Stomach smooth muscle (tissue), 2 donors: ENCODE data around the gene SPRED2.

Source experiments
- H3K27ac ChIP-seq: one replicate; pipeline ENCODE4 v1.7.0; 2013; ENCODE audit warnings: mild to moderate bottlenecking, low read length, inconsistent platforms
- H3K27me3 ChIP-seq, 2 donors: one replicate each; pipeline ENCODE4 v1.7.0; 2013; ENCODE audit warnings: low read length in 2 of 2; ENCODE audit not compliant: insufficient read depth in 2 of 2, control insufficient read depth in 1 of 2
- H3K36me3 ChIP-seq, 2 donors: one replicate each; pipeline ENCODE4 v1.7.0; 2013; ENCODE audit warnings: low read length in 2 of 2; ENCODE audit not compliant: control insufficient read depth in 2 of 2, insufficient read depth in 2 of 2
- H3K4me1 ChIP-seq: one replicate; pipeline ENCODE4 v1.7.0; 2013; ENCODE audit warnings: low read length; ENCODE audit not compliant: control insufficient read depth, insufficient read depth
- H3K4me3 ChIP-seq, 2 donors: one replicate each; pipeline ENCODE4 v1.7.0; 2013; ENCODE audit warnings: low read length in 2 of 2
- H3K9ac ChIP-seq, 2 donors: one replicate each; pipeline ENCODE4 v1.7.0; 2013; ENCODE audit warnings: low read length in 2 of 2, mild to moderate bottlenecking in 1 of 2
- H3K9me3 ChIP-seq, 2 donors: one replicate each; pipeline ENCODE4 v1.7.0; 2013; ENCODE audit warnings: low read length in 2 of 2; ENCODE audit not compliant: control insufficient read depth in 2 of 2
- donor health status: healthy.
- donor health status: Pancreatic carcinoma.

SPRED2 gene, protein sequence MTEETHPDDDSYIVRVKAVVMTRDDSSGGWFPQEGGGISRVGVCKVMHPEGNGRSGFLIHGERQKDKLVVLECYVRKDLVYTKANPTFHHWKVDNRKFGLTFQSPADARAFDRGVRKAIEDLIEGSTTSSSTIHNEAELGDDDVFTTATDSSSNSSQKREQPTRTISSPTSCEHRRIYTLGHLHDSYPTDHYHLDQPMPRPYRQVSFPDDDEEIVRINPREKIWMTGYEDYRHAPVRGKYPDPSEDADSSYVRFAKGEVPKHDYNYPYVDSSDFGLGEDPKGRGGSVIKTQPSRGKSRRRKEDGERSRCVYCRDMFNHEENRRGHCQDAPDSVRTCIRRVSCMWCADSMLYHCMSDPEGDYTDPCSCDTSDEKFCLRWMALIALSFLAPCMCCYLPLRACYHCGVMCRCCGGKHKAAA

GRCh38 chr2:65432227-65433190 lies at the start of gene SPRED2:
Gene SPRED2 (minus strand): TSS chr2:65432599. CDS start chr2:65431987, 612 bp downstream.
- Histone ChIP-seq H3K4me3 (peak within 1 kb of the TSS; percentile 84 to 93), H3K36me3 (no peaks in the 10 kb centered on the region), H3K4me1 (peaks cover 20% of the 10 kb centered on the region), H3K27me3 (no peaks in the 10 kb centered on the region), H3K27ac (peak within 1 kb of the TSS; percentile 82), H3K9me3 (no peaks in the 10 kb centered on the region), H3K9ac (peak within 1 kb of the TSS; percentile 78 to 82)

DNA sequence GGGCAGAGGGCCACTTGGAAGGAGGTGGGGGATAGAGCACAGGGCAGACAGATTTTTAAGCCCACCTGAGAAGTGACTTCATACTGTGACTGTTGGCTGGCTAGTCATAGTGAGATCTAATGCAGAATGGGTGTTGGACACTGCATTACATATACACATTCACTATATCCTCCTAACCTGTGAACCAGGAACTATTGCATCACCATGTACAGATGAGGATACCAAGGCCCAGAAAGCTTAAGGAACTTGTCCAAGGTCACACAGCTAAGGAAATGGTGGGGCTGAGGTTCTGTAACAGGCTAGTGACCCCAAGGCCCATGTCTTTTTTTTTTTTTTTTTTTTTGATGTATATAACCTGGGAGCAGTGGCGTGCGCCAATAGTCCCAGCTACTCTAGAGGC lies 49.6 kb upstream of the SPRED2 start:
- H3K27me3 ChIP-seq: no peaks in the 10 kb centered on the region
- no peak overlapping the region for H3K4me3 ChIP-seq
- H3K9ac ChIP-seq: no peak overlapping the region
- H3K36me3 ChIP-seq: no peaks in the 10 kb centered on the region
- no peaks in the 10 kb centered on the region for H3K4me1 ChIP-seq
- no peaks in the 10 kb centered on the region for H3K9me3 ChIP-seq
- no peak overlapping the region for H3K27ac ChIP-seq

DNA sequence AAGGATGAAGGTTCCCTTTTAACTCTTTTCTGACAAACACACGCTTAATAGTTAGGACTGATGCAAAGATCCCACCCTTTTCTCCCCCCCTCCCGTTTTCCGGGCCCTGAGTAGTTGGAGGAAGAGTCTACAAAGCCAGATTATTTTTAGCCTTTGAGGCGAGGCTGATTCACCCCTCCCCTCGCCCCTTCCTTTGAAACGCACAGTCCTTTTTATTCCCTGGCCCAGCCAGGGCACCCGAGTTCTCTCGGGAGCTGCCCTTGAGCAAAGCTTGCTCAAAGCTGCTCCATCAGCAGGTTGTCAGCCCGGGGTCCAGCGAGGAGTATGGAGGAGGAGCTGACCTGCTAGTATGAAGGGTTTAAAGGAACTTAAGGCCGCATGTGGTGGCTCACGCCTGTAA lies 47.1 kb upstream of the SPRED2 start:
- Histone ChIP-seq H3K27ac (no peak overlapping the region), H3K36me3 (no peaks in the 10 kb centered on the region), H3K9me3 (peaks cover 3 to 5% of the 10 kb centered on the region in 2 donors), H3K4me1 (no peaks in the 10 kb centered on the region), H3K4me3 (no peak overlapping the region), H3K9ac (no peak overlapping the region), H3K27me3 (no peaks in the 10 kb centered on the region)

- H3K36me3 ChIP-seq: no peaks in the 10 kb centered on the region
- H3K4me1 ChIP-seq: no peaks in the 10 kb centered on the region
- no peaks in the 10 kb centered on the region for H3K27me3 ChIP-seq
- no peak overlapping the region for H3K9ac ChIP-seq
- H3K27ac ChIP-seq: no peak overlapping the region
- peaks cover 3 to 5% of the 10 kb centered on the region in 2 donors for H3K9me3 ChIP-seq
- H3K4me3 ChIP-seq: no peak overlapping the region
Measured at GRCh38 chr2:65478498-65479135, 46.2 kb upstream of the SPRED2 start.

DNA sequence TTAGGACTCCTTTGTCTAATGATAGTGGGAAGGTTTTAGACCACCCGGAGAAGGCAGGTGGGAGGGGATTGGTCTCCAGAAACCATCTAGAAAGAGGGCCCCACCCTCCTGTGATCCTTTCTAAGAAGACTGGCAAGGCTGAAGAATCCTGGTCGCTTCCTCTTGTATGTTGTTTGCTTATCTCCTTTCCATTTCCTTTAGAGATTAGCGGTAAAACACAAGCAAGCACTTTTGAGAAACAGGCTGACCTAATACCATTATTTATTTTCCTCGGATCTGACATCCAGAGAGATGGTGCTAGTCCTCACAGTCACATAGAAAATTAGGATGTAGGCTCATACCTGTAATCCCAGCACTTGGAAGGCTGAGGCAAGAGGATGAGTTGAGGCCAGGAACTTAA lies 45.2 kb upstream of the SPRED2 start:
- H3K9ac ChIP-seq: no peak overlapping the region
- H3K27me3 ChIP-seq: no peaks in the 10 kb centered on the region
- H3K36me3 ChIP-seq: no peaks in the 10 kb centered on the region
- H3K4me3 ChIP-seq: no peak overlapping the region
- H3K27ac ChIP-seq: no peak overlapping the region
- H3K9me3 ChIP-seq: peaks cover 3 to 5% of the 10 kb centered on the region in 2 donors
- H3K4me1 ChIP-seq: no peaks in the 10 kb centered on the region

DNA sequence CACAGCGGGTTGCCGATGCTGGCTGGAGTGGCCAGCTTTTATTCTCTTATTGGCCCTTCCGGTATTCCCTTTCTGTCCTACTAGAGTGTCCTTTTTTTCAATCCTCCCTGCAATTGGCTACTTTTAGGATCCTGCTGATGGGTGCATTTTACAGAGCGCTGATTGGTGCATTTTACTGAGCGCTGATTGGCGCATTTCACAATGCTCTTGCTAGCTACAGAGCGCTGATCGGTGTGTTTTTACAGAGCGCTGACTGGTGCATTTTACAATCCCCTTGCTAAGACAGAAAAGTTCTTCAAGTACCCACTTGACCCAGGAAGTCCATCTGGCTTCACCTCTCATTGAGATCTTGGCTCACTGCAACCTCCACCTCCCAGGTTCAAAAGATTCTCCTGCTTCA lies 44.4 kb upstream of the SPRED2 start:
- no peak overlapping the region for H3K4me3 ChIP-seq
- no peaks in the 10 kb centered on the region for H3K4me1 ChIP-seq
- no peak overlapping the region for H3K9ac ChIP-seq
- peaks cover 3 to 5% of the 10 kb centered on the region in 2 donors for H3K9me3 ChIP-seq
- no peak overlapping the region for H3K27ac ChIP-seq
- no peaks in the 10 kb centered on the region for H3K27me3 ChIP-seq
- H3K36me3 ChIP-seq: no peaks in the 10 kb centered on the region

DNA sequence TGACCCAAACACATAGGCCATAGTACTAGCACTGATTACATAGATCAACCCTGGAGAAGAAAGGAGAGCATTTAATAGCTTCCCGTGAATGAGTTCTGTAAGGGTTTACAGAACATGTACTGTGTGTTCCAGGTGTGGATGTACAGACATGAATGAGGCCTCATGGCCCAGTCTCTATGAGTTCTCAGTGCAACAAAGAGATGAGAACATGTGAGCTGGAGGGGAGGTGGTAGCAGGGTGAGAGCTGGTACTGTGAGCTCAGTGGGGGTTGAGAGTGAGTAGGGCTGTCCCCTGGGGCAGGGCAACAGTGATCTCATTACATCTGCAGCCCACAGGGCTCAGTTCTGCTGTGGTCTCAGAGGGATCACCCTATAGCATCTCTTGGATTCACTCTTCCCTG lies 42.6 kb upstream of the SPRED2 start:
- Histone ChIP-seq H3K9ac (no peak overlapping the region), H3K4me3 (no peak overlapping the region), H3K9me3 (peaks cover 3 to 5% of the 10 kb centered on the region in 2 donors), H3K36me3 (no peaks in the 10 kb centered on the region), H3K27ac (no peak overlapping the region), H3K27me3 (no peaks in the 10 kb centered on the region), H3K4me1 (no peaks in the 10 kb centered on the region)

- H3K4me3 ChIP-seq: no peak overlapping the region
- no peaks in the 10 kb centered on the region for H3K36me3 ChIP-seq
- peaks cover 3 to 5% of the 10 kb centered on the region in 2 donors for H3K9me3 ChIP-seq
- no peaks in the 10 kb centered on the region for H3K4me1 ChIP-seq
- no peak overlapping the region for H3K9ac ChIP-seq
- no peak overlapping the region for H3K27ac ChIP-seq
- no peaks in the 10 kb centered on the region for H3K27me3 ChIP-seq
Measured at GRCh38 chr2:65473045-65473444, 40.6 kb upstream of the SPRED2 start.

DNA sequence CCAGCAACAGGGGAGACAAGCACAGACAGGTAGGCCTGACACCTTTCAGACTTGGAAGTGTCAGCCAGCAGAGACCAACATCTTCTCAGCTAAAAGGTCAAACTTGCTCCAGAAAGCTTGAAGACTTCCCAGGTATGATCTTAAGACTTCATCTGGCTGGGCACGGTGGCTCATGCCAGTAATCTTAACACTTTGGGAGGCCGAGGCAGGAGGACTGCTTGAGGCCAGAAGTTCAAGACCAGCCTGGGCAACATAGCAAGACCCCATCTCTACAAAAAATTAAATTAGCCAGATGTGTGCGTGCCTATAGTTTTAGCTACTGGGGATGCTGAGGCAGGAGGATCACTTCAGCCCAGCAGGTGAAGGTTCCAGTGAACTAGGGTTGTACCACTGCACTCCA lies 39.0 kb upstream of the SPRED2 start:
- Histone ChIP-seq H3K9me3 (peaks cover 3 to 5% of the 10 kb centered on the region in 2 donors), H3K9ac (no peak overlapping the region), H3K27ac (no peak overlapping the region), H3K27me3 (no peaks in the 10 kb centered on the region), H3K4me1 (no peaks in the 10 kb centered on the region), H3K36me3 (no peaks in the 10 kb centered on the region), H3K4me3 (no peak overlapping the region)

GRCh38 chr2:65466551-65466950 lies 34.2 kb upstream of the SPRED2 start:
- Histone ChIP-seq H3K27ac (no peak overlapping the region), H3K4me1 (no peaks in the 10 kb centered on the region), H3K9ac (no peak overlapping the region), H3K9me3 (peaks cover 0 to 3% of the 10 kb centered on the region in 2 donors), H3K36me3 (no peaks in the 10 kb centered on the region), H3K27me3 (no peaks in the 10 kb centered on the region), H3K4me3 (no peak overlapping the region)
